Lung microvascular endothelial cell (primary cell): ENCODE measurements around the gene STIM1. TPM values are rescaled to one million over a fixed set of nuclear protein-coding genes. Genes with fewer than 3 reads are reported as not detected.
A peak's percentile ranks its signal among the peaks of the same experiment; 100 is the strongest.

Experiments
- DNase-seq, 2 donors: peaks; one replicate each; pipeline versions ENCODE4 v3.0.0 to v3.0.0-alpha.2; 2010; ENCODE audit warnings: low read depth in 2 of 2
- total RNA-seq: library from RNA; depleted of rRNA; stranded (reverse); fragments of >200 nt; gene quantifications from 2 replicates; pipeline ENCODE4 v1.2.1, GENCODE V29; 2014

STIM1 gene
- total RNA-seq, 1 donor from 2014 or later = 32.7 TPM

DNA sequence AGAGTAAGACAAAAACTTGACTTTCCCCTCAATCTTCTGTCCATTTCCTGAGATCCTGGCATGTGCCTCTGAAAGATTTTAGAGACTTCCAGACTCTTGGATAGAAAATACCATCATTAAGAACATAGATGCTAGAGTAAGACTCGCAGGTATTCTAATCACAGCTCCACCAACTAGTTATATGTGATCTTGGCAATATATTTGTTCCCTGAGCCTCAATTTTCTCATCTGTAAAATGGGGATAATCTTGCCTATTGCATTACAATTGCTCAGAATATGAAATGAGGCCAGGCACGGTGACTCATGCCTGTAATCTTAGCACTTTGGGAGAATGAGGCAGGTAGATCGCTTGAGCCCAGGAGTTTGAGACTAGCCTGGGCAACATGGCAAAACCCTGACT, 25.4 kb upstream of the STIM1 start:
- no peak for DNase-seq

DNA sequence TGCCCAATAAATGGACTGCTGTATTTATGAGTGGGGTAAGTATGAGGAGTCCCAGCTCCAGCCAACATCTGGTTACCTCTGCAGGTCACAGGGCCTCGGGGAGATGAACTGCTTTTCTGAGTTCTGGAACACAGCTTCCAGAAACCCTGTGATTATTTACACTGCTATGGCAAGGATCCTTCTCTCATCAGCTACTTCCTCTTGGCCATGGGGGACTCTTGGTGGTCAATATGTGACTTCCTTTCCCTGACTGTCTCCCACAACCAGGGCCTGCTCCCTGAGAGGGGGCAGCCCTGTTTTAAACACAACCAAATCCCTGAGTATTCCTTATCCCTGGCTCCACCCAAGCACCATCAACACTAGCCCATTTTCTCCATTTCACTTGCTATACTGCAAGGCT, 24.7 kb upstream of the STIM1 start:
- DNase-seq = no peak

DNA sequence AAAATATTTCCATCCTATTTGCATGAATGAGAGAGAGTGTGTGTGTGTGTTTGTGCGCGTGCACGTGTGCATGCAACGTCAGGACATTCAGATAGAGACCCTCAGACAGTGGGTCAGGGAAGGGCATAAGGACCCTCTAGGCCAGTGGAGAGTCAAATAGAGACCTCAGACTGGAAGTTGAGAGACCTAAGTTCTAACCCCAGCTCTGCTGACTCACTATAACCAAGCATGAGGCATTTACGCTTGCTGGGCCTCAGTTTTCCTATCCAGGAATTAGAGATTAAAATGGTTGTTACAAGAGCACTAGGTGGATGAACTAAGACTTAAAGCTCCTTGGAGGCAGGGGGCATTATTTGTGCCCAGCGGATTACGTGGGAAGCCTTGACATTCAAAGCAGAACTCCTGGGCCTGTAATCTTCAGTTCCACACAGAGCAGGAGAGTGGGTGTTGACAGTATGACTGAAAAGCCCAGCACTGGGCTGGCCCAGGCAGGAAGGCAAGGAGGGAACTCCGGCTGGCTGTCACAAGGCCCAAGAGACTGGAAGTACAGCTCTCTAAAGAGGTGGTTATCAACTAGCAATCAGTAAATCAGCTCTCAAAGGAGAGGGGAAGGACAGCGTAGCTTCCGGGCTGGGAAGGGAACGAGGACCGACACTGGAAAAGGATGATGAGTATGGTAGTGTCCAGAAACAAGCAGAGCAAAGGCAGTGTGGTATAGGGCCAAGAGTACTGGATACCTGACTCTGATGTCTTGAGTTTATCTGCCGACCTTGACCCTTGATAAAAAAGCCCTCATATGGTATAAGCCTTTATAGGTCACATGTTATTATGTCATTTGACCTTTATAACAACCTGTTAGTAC, 23.9 kb upstream of the STIM1 start:
- no peak for DNase-seq

DNA sequence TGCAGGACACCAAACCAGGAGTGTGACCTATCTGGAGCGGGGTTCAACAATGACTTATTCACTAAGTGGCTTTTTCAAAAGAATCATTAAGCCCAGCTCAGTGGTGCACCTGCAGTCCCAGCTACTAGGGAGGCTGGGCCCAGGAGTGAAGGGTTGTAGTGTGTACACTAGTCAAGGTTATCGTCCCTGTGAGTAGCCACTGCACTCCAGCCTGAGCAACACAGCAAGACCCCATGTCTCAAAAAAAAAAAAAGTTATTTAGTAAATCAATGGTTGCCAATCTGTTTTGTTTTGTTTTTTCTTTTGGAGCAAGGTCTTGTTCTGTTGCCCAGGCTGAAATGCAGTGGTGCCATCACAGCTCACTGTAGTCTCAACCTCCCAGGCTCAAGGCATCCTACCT, 22.6 kb upstream of the STIM1 start:
- DNase-seq = no peak

DNA sequence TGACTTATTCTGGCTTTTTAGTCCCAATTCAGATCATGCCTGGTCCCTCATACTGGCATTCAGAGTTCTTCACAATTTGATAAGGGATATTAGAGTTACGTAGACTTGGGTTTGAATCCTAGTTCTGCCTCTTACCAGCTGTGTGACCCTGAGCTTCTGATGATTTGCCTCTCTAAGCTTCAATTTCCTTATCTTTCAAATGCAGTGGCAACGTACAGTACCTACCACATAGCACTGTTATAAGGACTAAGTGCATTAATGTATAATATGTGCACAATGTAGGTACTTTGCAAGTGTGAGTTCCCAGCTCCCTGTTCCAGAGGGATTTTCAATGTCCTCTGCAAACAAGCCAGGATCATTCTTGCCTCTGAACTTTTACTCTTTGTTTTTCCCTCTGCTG, 22.0 kb upstream of the STIM1 start:
- no peak for DNase-seq

DNA sequence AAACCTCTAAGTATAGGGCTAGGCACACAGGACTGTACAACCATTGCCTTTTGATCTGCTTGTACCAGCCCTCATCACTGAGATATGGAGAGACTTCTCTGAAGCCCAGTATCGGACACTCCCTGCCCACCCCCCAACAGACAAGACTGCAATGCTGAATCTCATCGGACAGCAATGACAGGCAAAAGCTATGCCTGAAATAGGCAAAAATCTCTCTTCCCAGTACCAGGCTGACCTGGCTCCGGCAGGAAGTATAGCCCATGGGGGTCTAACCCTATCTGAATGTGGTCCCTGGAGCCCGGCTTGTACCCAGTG, 21.2 kb upstream of the STIM1 start:
- DNase-seq = no peak

DNA sequence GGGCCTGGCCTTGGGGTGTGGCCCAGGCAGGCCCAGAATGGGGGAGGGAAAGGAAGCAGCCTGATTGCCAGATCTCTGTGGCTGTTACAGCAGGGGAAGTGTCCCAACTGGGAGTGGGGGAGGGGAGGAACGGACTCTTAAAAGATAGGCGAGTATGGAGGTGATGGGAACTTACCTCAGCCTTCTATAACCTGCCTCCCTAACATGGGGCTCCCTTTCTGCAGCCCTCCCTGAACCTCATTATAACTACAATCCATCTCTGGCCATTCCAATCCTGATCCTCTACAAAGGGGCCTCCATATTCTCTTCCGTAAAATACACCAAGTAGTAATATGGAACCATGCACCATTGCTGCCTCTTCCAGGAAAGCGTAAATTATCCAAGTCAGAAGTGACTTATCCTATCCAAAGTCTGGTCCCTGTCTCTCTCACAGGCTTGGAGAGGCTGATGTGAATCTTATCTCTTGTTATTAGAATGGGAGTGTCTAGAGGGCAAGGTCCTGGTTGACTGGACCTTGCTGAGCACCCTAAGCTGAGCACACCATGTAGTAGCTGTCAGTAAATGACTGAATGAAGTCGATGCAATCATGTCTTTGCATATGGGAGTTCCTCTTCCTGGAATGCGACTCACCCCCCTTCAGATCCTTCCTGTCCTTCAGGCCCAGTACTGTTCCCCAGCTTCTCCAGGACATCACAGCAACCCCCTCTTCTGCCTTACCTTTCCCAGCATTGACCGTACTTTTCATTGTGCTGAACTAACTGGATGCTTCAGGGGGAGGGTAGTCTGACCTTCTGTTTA, 20.6 kb upstream of the STIM1 start:
- peak in 1 of 2 donors; percentile 64 for DNase-seq

DNA sequence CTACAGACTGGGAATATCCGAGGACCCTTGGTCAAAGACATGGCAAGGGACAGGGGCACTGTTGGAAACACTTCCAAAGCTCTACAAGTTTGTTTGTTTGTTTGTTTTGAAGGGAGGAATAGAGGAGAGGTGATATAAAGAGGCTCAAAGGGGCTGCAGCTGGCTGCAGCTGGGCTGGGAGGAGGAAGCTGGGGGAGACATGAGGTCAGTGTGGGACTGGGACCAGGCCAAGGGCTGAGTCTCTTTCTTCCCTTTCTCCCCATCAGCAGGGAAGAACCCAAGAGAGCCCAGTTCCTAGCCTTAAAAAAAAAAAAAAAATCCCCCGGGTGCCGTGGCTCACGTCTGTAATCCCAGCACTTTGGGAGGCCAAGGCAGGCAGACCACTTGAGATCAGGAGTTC, 19.7 kb upstream of the STIM1 start:
- DNase-seq = no peak

DNA sequence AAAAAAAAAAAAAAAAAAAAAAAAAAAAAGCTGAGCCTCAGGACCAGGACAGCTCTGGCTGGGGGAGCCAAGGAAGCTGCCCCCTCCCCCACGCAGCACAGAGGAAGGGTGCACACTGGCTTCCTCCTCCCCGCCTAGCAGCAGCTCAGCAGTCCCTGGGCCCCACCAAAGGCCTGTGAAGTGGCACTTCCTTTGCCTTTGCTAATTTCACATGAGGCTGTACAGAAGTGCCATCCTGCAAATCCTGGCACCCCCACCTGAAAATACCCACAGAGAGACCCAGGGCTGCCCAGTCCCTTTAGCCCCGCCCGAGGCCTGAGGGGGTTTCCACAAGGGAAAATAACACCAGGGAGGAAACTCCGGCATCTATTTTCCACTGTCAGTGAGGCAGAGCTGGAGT, 18.6 kb upstream of the STIM1 start:
- DNase-seq = peak in 1 of 2 donors; percentile 27

DNA sequence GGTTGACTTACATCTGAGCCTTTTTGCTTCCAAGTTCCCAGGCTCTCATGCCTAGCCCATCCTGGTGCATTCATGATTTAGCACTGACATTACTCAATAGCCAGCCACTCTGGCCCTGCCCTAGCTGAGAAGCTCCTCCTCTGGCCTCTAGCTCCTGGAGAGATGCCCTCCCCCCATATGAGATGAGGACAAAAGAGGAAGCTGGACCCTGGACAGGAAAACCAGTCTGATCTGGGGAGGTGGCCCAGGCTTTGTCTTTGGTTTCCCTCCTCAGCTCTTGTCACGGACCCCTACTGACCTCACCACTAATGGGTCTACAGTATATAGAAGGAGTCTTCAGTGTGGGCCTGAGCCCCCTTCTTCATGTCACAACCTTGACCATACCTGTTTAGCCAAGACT, 17.7 kb upstream of the STIM1 start:
- peak in 1 of 2 donors; percentile 47 for DNase-seq

DNA sequence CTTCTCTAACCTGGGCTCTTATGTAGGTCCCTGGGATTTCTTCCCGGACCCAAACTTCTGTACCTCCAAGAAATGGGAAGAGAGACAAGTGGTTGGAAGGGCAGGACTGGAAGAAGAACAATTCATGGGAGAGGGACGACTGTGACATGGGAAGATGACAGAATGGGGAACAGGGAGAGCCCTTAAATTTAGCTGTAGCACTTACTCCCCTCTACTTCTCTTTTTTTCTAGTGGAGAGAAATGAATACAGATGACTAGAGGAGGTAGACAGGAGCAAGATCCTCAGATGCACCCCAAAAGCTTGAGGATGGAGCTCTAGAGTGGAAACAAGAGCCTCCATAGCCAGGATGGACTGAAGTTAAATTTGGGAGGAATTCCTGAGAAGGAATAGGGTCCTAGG, 17.0 kb upstream of the STIM1 start:
- DNase-seq = no peak

DNA sequence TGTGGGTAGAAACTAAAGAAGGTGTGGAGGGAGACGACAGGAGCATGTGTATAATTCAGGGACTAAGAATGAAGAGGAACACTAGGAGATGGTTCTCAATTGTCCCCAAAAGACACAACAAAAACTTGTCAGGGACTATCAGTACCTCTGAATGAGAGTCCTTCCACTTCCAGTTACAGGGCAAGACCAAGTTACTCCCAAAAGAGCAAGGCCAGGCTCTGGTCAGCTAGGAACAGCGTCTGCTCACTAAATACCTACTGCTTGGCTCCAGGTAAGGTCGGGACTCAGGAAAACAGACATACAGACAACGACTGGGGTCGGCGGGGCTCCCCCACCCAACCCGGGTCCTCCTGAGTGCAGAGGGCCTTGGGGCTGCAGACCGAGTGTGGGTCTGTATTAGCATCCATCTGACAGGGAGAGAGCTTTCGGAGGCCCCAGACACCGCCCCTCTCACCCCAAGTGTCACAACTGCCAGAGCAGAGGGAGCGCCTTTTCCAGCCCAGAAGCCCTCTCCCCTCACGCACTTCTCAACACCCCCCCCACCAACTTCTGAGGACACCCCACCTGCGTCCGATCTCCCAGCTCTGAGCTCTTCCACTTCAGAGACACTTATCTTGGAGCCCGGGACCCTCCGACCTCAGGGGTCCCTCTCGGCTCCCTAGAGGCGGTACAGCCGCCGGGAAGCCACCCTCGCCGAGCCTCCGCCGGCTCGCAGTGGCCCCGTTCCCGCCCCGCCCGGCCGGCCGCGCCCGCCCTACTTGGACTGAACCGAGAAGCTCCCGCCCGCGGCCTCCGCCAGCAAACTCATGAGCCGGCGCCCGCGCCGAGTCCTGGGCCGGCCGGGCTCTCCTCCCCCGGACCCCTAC, 15.2 kb upstream of the STIM1 start:
- DNase-seq = peak in 1 of 2 donors; percentile 20

DNA sequence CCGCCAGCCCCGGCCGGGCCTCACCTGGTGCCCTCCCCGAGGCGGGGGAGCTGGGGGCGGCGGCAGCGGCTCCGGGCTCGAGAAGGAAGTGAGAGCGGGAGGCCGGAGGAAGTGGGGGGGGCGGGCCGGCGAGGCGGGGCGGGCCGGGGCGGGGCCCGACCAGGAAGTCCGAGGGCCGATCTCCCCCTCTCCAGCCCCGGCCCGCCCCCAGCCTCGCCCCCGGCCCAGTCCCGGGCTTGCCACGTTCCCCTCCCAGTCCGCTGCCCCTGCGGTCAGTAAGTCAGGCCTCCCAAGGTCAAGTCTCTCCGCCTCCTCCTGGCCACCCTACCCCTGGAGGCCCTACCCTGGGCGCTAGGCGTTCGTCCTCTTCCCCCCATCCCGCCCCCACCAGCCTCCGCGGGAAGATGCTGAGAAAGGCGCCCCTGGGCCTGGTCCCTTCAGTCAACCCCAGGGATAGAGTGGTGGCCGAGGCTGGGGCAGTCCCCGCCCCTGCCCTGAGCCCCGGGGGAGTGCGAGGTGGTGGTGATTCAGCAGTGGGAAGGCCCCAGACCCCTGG, 14.5 kb upstream of the STIM1 start, which contains the start of gene RHOG:
Gene RHOG (minus strand): TSS at position 90 of the 556 bp plus-strand sequence. CDS start 12,821 bp downstream, outside the sequence.
- peak; percentile 78 to 79 for DNase-seq

DNA sequence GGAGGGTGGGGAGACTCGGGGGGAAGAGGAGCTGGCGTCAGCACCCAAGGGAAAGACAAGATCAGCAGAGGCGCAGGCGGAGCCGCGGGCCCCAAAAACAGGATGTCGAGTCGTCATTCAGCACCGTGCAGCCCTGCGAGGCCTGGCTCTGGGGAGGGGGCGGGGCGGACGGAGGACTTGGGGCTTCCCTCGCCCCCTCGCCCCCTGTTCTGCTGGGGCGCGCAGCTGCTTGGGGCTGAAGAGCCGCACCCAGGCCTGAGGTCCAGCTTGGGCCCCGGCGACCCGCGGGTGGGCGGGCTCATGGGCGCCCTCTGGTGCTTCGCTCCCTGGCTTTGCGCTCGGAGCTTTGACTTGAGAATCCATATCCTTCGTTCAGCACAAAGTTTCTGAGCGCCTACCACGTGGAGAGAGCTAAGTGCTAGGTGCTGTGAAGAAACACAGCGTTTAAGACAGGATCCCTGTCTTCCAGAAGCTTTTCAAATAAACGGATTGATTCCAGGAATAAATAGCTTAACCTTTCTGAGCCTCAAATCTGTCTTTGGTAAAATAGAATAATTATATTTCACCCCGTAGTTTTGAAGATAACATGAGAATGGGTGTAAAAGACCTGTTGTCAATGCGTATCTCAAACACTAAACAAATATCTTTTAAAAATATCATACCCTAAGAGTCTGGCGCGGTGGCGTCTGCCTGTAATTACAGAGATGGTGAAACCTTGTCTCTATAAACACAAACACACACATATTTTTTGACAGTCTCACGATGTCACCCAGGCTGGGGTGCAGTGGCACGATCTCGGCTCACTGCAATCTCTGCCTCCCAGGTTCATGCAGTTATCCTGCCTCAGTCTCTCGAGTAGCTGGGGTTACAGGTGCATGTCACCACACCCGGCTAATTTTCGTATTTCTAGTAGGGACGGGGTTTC, 13.8 kb upstream of the STIM1 start:
- peak; percentile 80 to 86 for DNase-seq

DNA sequence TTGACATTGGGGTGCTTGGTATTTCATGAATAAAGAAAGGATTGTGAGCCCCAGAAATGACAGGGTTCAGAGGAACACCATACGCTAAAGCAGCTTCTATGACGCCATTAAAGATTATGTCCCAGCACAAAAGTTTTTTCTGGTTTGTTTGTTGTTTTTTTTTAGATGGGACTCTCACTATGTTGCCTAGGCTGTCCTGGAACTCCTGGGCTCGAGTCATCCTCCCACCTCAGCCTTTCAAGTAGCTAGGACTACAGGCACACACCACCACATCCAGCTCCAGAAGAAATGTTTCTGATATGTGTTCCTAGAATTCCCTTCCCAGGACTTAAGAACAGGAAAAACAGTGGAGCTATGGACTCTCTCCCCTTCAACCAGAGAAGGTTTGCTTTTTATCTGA, 12.1 kb upstream of the STIM1 start:
- no peak for DNase-seq

DNA sequence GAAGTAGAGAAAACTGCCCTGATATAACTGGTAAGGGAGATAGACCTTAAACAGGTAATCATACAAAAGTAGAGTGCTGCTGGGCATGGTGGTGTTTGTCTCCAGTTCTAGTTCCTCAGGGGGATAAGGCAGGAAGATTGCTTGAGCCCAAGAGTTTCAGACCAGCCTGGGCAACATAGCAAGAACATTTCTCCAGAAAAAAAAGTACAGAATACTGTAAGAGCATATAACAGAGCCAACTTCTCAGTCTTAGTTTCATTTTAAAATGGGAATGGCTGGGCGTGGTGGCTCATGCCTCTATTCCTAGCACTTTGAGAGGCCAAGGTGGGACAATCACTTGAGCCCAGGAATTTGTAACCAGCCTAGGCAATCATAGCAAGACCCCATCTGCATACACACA, 10.2 kb upstream of the STIM1 start:
- DNase-seq = no peak

DNA sequence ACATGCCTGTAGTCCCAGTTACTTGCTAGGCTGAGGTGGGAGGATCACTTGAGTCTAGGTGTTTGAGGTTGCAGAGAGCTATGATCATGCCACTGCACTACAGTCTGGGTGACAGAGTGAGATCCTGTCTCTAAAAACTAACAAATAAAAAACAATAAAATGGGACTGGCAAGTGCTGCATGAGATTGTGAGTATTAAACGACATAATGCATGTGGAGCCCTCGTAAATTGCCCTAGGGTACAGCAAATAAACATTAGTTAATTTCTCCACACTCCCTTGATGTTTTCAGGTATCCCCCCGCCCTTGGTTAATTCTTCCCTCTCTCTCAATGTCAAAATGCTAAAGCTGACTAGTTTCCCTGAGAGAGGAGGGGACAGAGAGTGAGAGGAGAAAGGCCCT, 9.8 kb upstream of the STIM1 start:
- no peak for DNase-seq

DNA sequence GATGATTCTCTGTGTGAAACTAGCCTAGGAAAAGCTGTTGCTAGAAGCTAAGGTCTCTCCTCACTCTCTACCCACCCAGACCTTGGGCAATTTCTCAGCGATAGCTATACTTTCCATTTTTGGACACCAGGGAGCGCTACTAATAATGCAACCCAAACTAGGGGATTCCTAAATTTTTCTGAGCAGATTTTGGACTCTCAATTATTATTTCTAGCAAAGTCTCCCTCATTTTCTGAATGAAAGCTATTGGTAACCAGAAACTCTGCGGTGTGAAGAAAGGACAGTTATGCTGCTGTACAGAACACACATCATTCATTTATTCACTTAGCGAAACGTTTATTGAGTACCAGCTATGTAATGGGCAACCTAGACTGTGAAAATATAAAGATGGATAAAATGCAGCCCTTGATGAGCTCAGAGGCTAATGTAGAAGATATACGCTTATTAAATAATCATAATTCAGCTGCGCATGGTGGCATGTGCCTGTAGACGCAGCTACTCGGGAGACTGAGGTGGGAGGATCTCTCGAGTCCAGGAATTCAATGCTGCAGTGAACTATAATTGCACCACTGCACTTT, 6.1 kb upstream of the STIM1 start:
- peak; percentile 39 to 58 for DNase-seq

DNA sequence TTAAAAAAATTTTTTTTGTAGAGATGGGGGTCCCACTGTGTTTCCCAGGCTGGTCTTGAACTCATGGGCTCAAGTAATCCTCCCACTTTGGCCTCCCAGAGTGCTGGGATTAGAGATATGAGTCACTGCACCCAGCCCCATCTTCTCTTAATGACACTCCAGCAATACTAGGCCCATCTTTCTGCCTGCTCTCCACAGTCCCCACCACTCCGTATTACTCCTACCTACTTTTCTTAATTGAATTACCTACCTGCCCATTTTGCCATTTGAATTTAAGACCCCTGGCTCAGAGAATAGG, 2.0 kb upstream of the STIM1 start:
- DNase-seq = no peak
